DMS53 treated with DMSO at 0.1 percent for 48 hours (cell line): ENCODE data around the gene CCN5.
"Not testable (repeated sequence)": the region's sequence is repeated elsewhere in the genome, so short reads cannot be mapped to it uniquely, and the experiment has no call there.

Source experiments
- DNase-seq: peaks from one replicate; lab custom pipeline; 2025; ENCODE audit not compliant: unreplicated experiment; lab: John Stamatoyannopoulos, UW

Gene CCN5, protein sequence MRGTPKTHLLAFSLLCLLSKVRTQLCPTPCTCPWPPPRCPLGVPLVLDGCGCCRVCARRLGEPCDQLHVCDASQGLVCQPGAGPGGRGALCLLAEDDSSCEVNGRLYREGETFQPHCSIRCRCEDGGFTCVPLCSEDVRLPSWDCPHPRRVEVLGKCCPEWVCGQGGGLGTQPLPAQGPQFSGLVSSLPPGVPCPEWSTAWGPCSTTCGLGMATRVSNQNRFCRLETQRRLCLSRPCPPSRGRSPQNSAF

DNA sequence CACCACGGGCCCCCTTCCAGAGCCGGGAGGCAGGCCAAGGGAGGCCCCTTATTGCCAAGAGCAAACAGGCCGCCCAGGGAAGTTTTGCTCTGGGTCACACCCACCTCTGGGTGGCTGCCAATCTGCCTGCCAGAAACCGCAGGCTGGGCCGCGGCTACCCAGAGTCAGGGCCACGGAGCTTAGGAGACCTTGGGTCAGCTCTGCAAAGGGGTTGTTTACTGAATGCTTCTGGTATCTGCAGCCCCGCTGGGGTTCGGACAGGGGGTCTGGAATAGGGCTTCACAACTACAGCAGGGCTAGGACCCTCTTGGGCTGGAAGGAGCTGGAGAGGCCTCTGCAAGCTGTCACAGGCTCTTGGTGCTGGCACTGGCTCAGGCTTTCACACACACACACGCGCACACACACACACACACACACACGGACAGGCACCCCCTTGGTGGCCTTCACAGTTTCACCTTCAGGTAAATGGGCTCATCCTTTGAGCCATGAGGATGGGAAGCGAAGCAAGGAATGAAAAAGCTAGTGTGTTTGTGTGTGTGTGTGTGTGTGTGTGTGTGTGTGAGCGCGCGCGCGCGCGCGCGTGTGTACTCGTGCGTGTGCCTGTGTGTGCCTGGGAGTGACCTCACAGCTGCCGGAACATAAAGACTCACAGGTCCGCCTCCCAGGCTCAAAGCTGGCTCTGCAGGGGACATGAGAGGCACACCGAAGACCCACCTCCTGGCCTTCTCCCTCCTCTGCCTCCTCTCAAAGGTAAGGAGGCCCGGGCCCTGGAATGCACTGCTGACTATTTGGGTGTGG lies at the start of gene CCN5:
TSS of gene CCN5 (plus strand) at position 669 of the 798 bp plus-strand sequence. CDS start at position 691, 22 bp downstream.
- DNase-seq: no peak

DNA sequence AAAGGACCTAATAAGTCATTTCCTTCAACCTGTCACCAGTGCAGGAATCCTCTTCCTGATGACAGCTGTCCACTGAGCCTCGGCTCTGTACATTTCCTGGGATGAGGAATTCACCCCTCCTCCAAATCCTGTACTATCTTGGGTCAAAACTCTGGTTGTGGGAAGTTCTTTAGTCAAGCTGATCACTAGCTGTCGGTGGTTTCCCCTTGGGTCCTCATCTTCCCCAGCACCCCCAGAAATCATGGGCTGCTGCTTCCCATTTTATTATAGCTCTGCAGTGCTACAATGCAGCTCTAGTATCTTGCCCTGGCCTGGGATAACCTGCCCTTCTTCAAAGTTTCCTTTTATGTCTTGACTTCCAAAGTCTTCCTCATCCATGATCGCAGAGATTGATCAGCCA lies 49.1 kb upstream of the CCN5 start:
- DNase-seq: no peak

DNA sequence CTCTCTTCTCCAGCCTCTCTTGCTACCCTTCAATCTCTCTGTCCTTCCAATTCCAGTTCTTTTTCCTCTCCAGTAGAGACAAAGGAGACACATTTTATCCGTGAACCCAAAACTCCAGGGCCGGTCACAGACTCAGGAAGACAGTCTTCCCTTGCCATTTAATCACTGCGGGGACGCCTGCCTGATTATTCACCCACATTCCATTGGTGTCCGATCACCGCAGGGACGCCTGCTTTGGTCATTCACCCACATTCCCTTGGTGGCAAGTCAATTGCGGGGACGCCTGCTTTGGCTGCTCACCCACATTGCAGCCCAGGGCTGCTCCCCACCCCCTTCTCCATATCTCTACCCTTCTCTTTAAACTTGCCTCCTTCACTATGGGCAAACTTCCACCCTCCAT lies 44.3 kb upstream of the CCN5 start:
- DNase-seq: not testable (repeated sequence)

DNA sequence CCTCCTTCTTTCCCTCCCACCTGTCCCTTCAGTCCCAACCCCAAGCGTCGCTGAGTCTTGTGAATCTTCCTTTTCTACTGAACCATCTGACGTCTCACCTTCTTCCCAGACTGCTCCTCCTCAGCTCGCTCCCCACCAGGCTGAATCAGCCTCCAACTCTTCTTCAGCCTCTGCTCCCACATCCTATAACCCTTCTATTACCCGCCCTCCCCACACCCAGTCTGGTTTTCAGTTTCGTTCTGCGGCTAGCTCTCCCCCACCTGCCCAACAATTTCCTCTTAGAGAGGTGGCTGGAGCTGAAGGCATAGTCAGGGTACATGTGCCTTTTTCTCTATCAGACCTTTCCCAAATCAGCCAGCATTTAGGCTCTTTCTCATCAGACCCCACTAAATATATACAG lies 43.6 kb upstream of the CCN5 start:
- DNase-seq: not testable (repeated sequence)

DNA sequence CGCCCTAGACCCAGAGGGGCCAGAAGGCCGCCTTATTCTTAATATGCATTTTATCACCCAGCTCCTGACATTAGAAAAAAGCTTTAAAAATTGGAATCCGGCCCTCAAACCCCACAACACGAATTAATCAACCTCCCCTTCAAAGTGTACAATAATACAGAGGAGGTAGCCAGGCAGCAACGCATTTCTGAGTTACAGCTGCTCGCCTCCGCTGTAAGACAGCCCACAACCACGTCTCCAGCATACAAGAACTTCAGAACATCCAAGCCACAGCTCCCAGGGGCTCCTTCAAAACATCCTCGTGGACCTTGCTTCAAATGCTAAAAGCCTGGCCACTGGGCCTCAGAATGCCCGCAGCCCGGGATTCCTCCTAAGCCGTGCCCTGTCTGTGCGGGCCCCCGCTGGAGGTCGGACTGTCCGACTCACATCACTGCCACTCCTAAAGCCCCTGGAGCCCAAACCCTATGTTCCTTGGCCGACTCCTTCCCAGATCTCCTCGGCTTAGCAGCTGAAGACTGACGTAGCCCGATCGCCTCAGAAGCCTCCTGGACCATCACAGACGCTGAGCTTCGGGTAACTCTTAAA lies 42.8 kb upstream of the CCN5 start:
- DNase-seq: not testable (repeated sequence)

DNA sequence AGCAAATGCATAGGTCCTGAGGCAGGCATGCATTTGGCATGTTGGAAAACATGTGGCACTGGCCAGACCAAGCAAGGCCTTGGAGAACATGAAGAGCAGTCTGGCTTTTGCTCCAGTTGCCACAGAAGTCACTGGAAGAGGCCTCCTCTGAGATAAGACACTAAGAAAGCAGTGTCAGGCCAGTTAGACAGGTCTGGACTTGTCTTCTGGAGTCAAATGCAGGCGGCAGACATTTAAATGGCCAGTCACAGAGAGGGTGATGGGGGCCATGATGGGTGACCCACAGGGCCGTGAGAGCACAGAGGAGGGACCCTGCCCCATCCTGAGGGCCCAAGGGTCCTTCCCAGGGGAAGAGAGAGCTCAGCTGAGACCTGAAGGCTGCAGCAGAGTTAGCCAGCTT lies 36.9 kb upstream of the CCN5 start:
- DNase-seq: no peak

DNA sequence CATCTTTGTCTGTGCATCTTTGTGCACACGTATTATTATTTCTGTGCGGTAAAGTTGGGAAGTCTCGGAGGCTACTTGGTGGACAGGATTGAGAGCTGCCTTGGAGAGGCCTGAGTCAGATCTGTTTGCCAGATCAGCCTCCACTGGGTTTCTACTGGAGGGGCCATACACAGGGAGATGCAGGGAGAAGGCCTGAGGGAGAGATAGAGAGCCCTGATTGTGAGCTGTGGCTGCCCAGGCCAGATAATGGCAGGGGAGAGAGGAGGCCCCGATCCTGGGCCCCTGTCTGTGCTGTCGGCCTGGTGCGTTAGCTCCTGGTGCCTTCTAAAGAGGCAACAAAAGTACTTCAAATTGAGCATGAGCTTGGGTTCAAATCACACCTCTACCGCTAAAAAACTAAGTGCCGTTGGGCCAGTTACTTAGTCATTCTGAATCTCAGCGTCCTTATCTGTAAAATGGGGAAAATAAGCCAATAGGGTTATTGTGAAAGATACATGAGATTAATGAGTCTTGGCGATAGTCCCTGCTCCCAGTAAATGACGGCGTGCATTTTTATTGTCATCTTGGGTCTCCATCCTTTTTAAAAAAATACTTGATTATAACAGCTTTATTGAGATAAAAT lies 36.1 kb upstream of the CCN5 start:
- DNase-seq: no peak

DNA sequence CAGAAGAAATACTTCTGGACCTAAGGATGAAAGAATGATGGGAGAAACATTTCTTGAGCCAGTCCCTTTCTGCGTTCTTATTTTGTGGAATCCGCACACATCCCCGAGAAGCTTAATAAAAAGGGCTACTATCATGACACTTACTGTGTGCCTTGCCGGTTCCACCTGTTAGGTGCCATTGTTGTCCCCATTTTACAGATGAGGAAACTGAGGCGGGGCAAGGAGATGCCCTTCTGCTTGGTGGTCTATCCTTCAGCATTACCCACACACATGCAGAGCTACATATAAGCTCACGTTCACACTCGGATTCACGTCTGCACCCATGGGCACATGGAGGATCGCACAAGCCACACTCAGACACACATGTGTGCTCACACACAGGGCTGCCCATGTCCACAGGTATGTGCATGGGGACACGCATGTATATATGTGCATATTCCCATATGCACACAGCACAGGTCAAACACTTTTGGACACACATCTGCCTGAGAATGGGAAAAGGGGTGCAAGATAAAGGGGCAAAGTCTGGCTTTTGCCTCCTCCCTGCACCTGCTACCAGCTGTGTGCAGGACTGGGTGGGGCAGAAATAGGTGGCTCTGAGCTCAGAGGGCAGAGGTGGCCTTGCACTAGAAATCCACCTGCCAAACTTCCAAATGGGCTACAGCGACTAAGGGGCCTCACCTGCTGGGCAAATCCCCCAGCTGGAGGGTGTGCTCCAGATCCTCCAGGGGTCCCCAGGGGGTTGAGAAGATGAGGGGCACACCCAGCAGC lies 33.2 kb upstream of the CCN5 start:
- DNase-seq: no peak

DNA sequence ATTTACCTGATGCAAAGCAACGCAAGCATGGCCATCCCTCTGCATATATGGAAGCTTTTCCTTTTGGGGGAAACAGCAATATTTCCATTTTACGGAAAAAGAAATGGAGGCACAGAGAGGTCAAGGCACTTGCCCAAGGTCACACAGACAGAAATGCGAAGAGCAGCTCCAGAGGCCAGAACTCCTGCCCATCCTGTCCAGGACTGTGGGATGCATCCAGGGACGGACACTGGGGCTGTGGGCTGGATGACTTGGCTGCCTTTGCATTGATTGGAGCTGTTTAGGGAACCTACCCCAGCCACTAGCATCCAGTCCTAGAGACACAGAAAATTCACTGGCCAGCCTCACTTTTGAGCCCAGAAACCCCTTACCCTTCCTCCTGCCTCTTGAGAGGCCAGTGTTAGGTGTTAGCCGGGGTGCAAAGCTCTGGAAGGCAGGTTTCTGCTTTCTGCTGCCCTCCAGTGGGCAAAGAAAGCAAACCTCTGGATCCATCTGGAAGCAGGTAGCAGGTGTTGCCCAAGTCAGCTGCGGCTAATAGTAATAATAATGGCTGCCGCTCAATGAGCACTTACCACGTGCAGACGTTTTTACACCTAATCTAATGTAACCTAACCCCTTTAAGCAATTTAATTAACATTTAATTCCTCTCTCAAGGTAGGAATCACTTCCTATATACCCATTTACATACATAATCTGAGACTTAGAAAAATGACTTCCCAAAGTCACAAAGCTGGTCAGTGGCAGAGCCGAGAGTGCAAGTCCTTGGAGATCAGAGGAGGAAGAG lies 31.7 kb upstream of the CCN5 start:
- peak; percentile 89 for DNase-seq

DNA sequence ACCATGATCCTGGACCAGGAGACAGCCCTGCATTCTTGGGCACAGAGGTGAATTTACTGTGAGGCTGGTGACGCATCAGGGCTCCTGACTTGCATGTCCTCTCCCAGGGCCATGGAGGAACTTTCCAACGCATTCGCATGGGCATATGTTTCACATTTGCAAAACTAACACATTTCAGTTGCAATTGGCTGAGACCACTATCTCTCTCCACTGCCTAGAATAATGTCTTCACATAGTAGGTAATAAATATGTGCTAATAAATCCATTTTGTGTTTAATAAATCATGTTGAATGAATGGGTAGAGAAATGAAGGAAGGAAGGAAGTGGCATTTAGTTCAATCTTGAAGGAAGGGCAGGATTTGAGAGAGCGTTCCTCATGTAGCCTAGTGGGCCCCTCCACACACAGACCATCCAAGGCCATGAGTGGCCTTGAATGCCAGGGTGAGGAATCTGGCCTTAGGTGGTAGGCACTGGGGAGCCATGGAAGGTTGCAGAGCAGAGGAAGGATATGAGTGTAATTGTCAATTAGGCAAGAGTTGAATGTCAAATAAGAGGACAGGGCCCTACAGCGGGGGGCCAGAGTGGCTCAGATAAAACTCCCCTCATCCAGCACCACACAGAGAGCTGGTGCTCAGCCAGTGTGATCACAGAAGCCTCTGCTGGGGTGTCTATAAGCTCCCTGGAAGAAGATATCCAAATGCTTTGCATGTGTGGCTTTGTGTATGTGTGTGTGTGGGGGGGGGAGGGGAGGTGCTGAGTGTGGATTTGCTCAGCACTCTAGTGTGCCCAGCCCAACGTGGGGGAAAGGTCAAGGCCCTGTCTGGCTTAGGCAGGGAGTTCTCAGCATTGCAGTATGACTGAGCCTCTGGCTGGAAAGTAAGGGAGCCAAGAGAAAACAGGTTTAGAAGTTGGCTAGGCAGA lies 30.9 kb upstream of the CCN5 start:
- DNase-seq: no peak

DNA sequence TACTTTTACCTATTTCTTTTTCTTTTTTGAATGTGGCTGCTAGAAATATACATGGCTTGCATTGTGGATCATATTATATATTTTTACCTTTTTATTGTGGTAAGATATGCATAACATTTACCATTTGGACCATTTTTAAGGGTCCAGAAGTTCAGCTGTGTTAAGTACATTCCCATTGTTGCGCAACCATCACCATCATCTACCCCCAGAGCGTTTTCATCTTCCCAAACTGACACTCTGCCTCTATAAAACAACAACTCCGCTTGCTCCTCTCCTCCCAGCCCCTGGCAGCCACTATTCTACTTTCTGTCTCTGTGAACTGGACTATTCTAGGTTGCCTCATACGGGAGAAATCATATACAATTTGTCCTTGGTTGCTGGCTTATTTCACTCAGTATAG lies 28.2 kb upstream of the CCN5 start:
- DNase-seq: no peak

DNA sequence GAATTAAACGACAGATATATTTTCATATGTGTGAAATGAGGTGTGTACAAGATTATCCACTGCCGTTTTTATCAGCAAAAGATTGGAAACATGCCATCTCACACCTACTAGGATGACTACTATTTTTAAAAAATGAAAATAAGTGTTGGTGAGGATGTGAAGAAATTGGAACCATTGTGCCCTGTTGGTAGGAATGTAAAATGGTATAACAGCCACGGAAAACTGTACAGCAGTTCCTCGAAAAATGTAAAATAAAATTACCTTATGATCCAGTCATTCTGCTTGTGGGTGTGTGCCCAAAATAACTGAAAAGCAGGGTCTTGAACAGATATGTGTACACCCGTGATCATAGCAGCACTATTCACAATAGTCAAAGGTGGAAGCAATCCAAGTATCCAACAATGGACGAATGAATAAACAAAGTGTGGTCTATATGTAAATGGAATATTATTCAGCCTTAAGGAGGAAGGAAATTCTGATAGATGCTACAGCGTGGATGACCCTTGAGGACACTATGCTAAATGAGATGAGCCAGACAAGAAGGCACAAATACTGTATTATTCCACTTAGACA lies 27.0 kb upstream of the CCN5 start:
- no peak for DNase-seq

DNA sequence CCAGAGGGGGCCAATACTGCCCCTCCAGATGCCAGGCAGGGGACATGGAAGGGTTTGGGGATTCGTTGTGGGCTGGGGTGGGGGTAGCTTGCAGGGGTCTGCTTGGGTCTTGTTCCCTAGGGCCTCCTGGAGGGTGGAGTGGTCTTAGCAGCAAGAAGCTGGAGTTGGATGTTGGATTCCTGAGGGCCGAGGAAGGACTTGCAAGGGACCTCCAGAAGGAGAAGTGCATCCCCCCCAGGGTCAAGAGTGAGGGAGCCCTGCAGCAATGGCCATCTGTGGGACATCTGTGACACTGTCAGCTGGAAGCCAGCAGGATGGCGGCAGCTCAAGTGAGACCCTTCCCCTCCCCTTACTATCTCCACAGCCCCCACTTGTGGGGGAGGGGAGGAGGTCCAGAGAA lies 25.4 kb upstream of the CCN5 start:
- no peak for DNase-seq

DNA sequence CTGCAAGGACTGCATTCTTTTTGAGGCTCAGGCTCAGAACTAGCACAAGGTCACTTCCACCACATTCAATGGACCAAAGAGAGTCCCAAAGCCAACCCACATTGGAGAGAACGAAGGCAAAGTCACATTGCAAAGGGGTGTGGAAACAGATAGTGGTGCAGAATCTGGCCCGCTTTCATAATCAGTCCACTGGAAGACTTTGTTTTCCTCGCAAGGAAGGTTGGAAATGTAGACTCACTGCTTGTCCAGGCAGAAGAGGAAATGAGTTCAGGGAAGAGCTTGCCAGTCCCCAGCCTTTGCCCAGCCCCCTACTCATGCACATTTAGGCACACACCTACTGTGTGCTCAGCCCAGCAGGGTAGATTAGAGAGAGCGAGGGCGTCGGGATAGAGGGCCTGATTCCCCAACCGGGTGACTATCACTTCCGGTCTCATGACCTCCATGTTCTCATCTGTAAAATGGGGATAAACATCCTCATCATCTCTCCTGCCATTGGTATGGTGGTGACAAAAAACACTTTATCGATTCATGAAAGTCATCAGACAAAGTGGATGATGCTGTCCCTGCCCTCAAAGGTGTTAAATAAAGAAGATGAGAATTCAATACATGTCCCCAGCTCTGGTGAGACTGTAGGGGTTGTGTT lies 24.3 kb upstream of the CCN5 start:
- no peak for DNase-seq

DNA sequence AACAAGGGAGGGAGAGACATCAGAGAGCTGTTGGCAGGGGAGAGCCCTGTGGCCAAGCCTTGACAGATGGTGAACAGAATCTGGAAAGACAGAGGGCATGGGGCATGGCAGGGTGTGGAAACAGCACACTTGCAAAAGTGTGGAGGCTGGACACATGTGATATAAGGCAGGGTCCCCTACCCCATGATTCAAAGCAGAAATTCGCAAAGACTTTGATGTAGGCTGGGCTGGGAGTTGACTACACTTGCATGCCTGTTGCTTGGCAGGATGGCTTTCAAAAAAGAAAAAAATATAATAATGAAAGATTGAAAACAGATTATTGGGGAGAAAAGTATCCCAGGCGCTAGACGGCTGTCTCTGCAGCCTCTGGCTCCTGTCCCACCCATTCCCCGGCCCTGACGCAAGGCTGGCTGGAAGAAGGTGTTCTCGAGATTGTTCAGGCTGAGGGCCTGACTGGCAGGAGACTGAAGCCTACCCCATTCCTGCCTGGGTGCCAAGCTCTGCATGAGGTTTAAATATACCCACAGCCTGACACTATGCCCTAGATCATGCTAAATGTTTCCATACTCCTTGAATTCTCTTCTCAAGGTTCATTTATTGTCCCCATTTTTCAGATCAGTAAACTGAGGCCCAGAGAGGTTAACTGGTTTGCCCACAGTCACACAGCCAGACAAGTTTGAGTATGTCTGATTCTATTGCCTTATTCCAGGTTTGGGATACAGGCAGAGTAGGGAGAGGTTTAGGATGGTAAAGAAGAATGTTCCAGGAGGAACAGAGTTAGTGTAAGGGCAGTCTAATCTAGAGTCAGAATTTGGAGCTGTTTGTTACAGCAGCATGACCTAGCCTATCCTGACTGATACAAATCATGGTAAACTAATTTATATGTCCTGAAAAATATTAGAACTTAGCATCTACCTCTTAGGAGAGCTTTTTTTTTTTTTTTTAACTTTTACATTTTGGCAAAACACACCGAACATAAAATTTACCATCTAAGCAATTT lies 23.4 kb upstream of the CCN5 start:
- no peak for DNase-seq

DNA sequence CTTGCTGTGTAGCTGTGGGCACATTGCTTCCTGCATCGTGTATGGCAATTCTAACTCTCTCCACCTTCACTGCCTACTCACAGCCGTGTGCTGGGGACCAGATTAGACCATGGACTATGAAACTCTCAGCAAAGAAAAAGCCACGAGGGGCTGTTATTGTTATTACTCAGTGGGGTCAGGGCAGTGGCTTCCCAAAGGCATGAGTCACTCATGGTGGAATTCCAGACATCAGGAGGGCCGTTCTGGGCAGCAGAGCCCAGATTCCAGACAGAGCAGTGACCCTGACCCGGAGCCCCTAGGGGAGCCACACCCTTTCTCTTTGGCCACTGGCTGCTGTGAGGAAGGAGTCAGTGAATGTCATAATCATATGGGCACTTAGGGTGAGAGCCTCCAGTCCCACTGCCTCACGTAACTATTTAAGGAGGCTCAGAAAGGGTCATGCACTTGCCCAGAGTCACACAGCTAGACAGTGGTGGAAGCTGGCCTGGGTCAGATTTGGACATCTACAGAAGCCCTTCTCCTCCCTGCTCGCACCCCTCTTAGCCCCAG lies 22.2 kb upstream of the CCN5 start:
- DNase-seq: no peak

DNA sequence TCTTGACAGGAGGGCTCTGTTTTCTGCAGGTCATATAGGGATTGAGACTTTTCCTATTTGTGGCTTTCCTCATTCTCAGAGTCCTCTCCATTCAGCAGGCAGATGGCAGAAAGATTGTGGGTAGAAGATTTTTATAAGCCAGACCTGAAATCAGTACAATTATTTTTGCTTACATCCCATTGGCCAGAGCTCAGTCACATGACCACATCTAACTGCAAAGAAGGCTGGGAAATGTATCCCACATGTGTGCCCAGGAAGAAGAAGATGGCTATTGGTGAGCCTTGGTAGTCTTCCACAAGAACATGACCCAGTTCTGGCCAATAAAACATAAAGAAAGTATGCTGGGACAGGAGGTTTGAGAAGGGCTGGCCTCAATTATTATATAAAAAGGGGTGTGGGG lies 21.5 kb upstream of the CCN5 start:
- DNase-seq: no peak
